ENCODE data around the gene CAMK2A.

The CAMK2A gene

GRCh38 chr5:150315245-150315644 is 25.7 kb upstream of the CAMK2A start:
- DNase-seq, result no peak

- DNase-seq, result no peak
Measured at GRCh38 chr5:150313921-150314716, 24.5 kb upstream of the CAMK2A start.

- no peak for DNase-seq
Measured at GRCh38 chr5:150313501-150313900, 23.9 kb upstream of the CAMK2A start.

GRCh38 chr5:150312518-150312917 is 22.9 kb upstream of the CAMK2A start:
- no peak for DNase-seq

GRCh38 chr5:150311015-150311692 is 21.6 kb upstream of the CAMK2A start:
- no peak for DNase-seq

- no peak for DNase-seq
Measured at GRCh38 chr5:150310246-150310645, 20.7 kb upstream of the CAMK2A start.

GRCh38 chr5:150309886-150310239 is 20.3 kb upstream of the CAMK2A start:
- DNase-seq, result no peak

GRCh38 chr5:150309101-150309885 is 19.7 kb upstream of the CAMK2A start:
- no peak for DNase-seq

GRCh38 chr5:150307617-150308426 is 18.2 kb upstream of the CAMK2A start:
- no peak for DNase-seq

- no peak for DNase-seq
Measured at GRCh38 chr5:150306775-150307174, 17.2 kb upstream of the CAMK2A start.

- DNase-seq, result no peak
Measured at GRCh38 chr5:150305557-150305956, 16.0 kb upstream of the CAMK2A start.

- no peak for DNase-seq
Measured at GRCh38 chr5:150305095-150305494, 15.5 kb upstream of the CAMK2A start.

- DNase-seq, result no peak
Measured at GRCh38 chr5:150304481-150305081, 15.0 kb upstream of the CAMK2A start.

GRCh38 chr5:150303660-150304386 is 14.2 kb upstream of the CAMK2A start:
- DNase-seq, result no peak

GRCh38 chr5:150303070-150303615 is 13.6 kb upstream of the CAMK2A start:
- no peak for DNase-seq

- DNase-seq, result no peak
Measured at GRCh38 chr5:150302301-150303069, 12.9 kb upstream of the CAMK2A start, which contains the start of gene ARSI. ARSI (minus strand) TSS chr5:150302905; CDS start chr5:150302373, 532 bp downstream.

GRCh38 chr5:150301901-150302300 is 12.3 kb upstream of the CAMK2A start:
- DNase-seq, result no peak

- no peak for DNase-seq
Measured at GRCh38 chr5:150301170-150301505, 11.6 kb upstream of the CAMK2A start.

GRCh38 chr5:150300496-150301169 is 11.1 kb upstream of the CAMK2A start:
- no peak for DNase-seq
